Keratinocyte (primary cell): ENCODE results near the gene RELL1. TPM values are rescaled to one million over a fixed set of nuclear protein-coding genes. Genes with fewer than 3 reads are reported as not detected.

Experiments
- DNase-seq: peaks from one replicate; pipeline ENCODE4 v3.0.0-alpha.2; 2011; ENCODE audit warnings: low read depth, missing footprints, low spot score
- FAIRE-seq: peaks from 2 replicates; lab custom pipeline; 2011; peaks lifted over from hg19 to GRCh38; lab: Jason Lieb, UNC
- H2AFZ ChIP-seq: 2 replicates; pipeline ENCODE4 v1.6.0; 2012; ENCODE audit warnings: low read length, control low read depth, inconsistent platforms; ENCODE audit not compliant: control insufficient read depth
- H3K27ac ChIP-seq: 2 replicates; pipeline ENCODE4 v1.5.1; 2011; ENCODE audit warnings: low read length; ENCODE audit not compliant: control insufficient read depth, insufficient read depth
- H3K27me3 ChIP-seq: 3 replicates; pipeline ENCODE4 v1.6.0; 2011; ENCODE audit warnings: low read length; ENCODE audit not compliant: control insufficient read depth, insufficient read depth; ENCODE audit errors: extremely low read depth
- H3K36me3 ChIP-seq, 2 experiments: 2 replicates in 1 of 2; 3 replicates in 1 of 2; pipeline ENCODE4 v1.5.1; 2011; ENCODE audit warnings: low read length in 2 of 2, mild to moderate bottlenecking in 1 of 2; ENCODE audit not compliant: control insufficient read depth in 2 of 2, insufficient read depth in 2 of 2; ENCODE audit errors: extremely low read depth in 1 of 2
- H3K4me1 ChIP-seq: 3 replicates; pipeline ENCODE4 v1.5.1; 2011; ENCODE audit warnings: low read length; ENCODE audit not compliant: control insufficient read depth, insufficient read depth; ENCODE audit errors: extremely low read depth
- H3K4me2 ChIP-seq: 3 replicates; pipeline ENCODE4 v1.6.0; 2011; ENCODE audit warnings: low read depth, low read length; ENCODE audit not compliant: control insufficient read depth, insufficient read depth; ENCODE audit errors: extremely low read depth
- H3K4me3 ChIP-seq, 3 experiments: fragments of 200-600 bp in 1 of 3; sonication (generic) in 1 of 3; 2 replicates in 2 of 3; 3 replicates in 1 of 3; pipeline ENCODE4 v1.5.1; 2011 to 2016; ENCODE audit warnings: low read length in 3 of 3, mild to moderate bottlenecking in 3 of 3, control low read depth in 2 of 3, inconsistent platforms in 1 of 3, low read depth in 1 of 3, mixed read lengths in 1 of 3, mixed run types in 1 of 3, moderate library complexity in 1 of 3; ENCODE audit not compliant: control insufficient read depth in 2 of 3, insufficient read depth in 2 of 3; ENCODE audit errors: extremely low read depth in 1 of 3
- H3K79me2 ChIP-seq: 2 replicates; pipeline ENCODE4 v1.6.0; 2012; ENCODE audit warnings: low read length; ENCODE audit not compliant: control insufficient read depth, insufficient read depth
- H3K9ac ChIP-seq: 3 replicates; pipeline ENCODE4 v1.6.0; 2011; ENCODE audit warnings: low read length; ENCODE audit not compliant: control insufficient read depth, insufficient read depth; ENCODE audit errors: extremely low read depth
- H3K9me1 ChIP-seq: 3 replicates; pipeline ENCODE4 v1.6.0; 2011; ENCODE audit warnings: low read length; ENCODE audit not compliant: control insufficient read depth, insufficient read depth; ENCODE audit errors: extremely low read depth
- H3K9me3 ChIP-seq: 2 replicates; pipeline ENCODE4 v1.5.1; 2012; ENCODE audit warnings: low read depth, low read length; ENCODE audit not compliant: control insufficient read depth
- H4K20me1 ChIP-seq: 3 replicates; pipeline ENCODE4 v1.6.0; 2011; ENCODE audit warnings: low read length; ENCODE audit not compliant: control insufficient read depth, insufficient read depth; ENCODE audit errors: extremely low read depth
- CTCF ChIP-seq, 3 experiments: IDR thresholded peaks in 1 of 3; conservative IDR thresholded peaks in 1 of 3; optimal IDR thresholded peaks in 1 of 3; 2 replicates in 2 of 3; 3 replicates in 1 of 3; pipeline versions ENCODE3 to v1.5.1; 2011; ENCODE audit warnings: low read length in 3 of 3, mild to moderate bottlenecking in 3 of 3, moderate library complexity in 2 of 3, control low read depth in 1 of 3, inconsistent platforms in 1 of 3; ENCODE audit not compliant: insufficient read depth in 2 of 3; ENCODE audit errors: extremely low read depth in 1 of 3
- EZH2 ChIP-seq: IDR thresholded peaks from one replicate; pipeline ENCODE4 v1.6.1; 2012; ENCODE audit warnings: inconsistent platforms, mild to moderate bottlenecking, low read length, moderate library complexity
- dilution Hi-C: fragments of 300-500 bp; cut with MboI; formaldehyde crosslinking; loops from one replicate; pipeline ENCODE4 v1.7.0; 2020; ENCODE audit warnings: low sequenced_read_pairs; ENCODE audit not compliant: extremely low pct_ligation_motif_present
- polyA plus RNA-seq, 5 experiments: library from polyadenylated mRNA; depleted of rRNA in 3 of 5; stranded (reverse) in 3 of 5; stranded (forward) in 1 of 5; unstranded in 1 of 5; fragments of >200 nt; gene quantifications; 1 replicate in 1 of 5; 2 replicates in 3 of 5; 3 replicates in 1 of 5; pipeline versions ENCODE4 v1.2.1 to v1.2.3, GENCODE V29; 2011 to 2012; ENCODE audit warnings: missing spikeins in 2 of 5, low read depth in 1 of 5, low replicate concordance in 1 of 5

The RELL1 gene
- polyA plus RNA-seq, 1 donor (not counting 4 experiments of a cell fraction or from before 2014, with no cell fraction given) = 9.3 TPM

- no peak overlapping the region for H3K9ac ChIP-seq
- no peak for FAIRE-seq
- no peaks in the 10 kb centered on the region for H3K27me3 ChIP-seq
- no peaks in the 10 kb centered on the region for H3K9me3 ChIP-seq
- no peak for DNase-seq
- TF ChIP-seq CTCF (optimal IDR thresholded peaks at IDR 0.05 in 1 of 3, IDR thresholded peaks at IDR 0.05 in 1 of 3, conservative IDR thresholded peaks at IDR 0.05 in 1 of 3; ENCODE audit: extremely low read depth in 1 of 3, insufficient read depth in 2 of 3, low read length in 3 of 3) (no peak), EZH2 (no peak)
- dilution Hi-C loops = no loop called here
- no peak overlapping the region for H2AFZ ChIP-seq
- no peaks in the 10 kb centered on the region for H3K4me1 ChIP-seq
- H3K27ac ChIP-seq = no peak overlapping the region
- no peak overlapping the region for H3K4me3 ChIP-seq
- no peaks in the 10 kb centered on the region for H4K20me1 ChIP-seq
- no peaks in the 10 kb centered on the region for H3K9me1 ChIP-seq
- H3K36me3 ChIP-seq = peaks cover 0 to 3% of the 10 kb centered on the region in 2 experiments
- H3K4me2 ChIP-seq = no peak overlapping the region
- H3K79me2 ChIP-seq = no peaks in the 10 kb centered on the region
Measured at GRCh38 chr4:37609626-37610025, 76.5 kb downstream of the RELL1 start.

- dilution Hi-C loops = no loop called here
- H3K4me2 ChIP-seq = no peak overlapping the region
- TF ChIP-seq EZH2 (no peak), CTCF (optimal IDR thresholded peaks at IDR 0.05 in 1 of 3, IDR thresholded peaks at IDR 0.05 in 1 of 3, conservative IDR thresholded peaks at IDR 0.05 in 1 of 3; ENCODE audit: extremely low read depth in 1 of 3, insufficient read depth in 2 of 3, low read length in 3 of 3) (no peak)
Measured at GRCh38 chr4:37607018-37607417, 79.2 kb downstream of the RELL1 start.

More at GRCh38 chr4:37607018-37607417, 79.2 kb downstream of the RELL1 start:
- Histone ChIP-seq H4K20me1 (no peaks in the 10 kb centered on the region), H2AFZ (no peak overlapping the region), H3K27ac (no peak overlapping the region), H3K79me2 (no peaks in the 10 kb centered on the region), H3K9me3 (no peaks in the 10 kb centered on the region), H3K9me1 (no peaks in the 10 kb centered on the region), H3K9ac (no peak overlapping the region), H3K4me3 (no peak overlapping the region), H3K4me1 (peaks cover 4% of the 10 kb centered on the region), H3K36me3 (no peaks in the 10 kb centered on the region), H3K27me3 (no peaks in the 10 kb centered on the region)
- FAIRE-seq = no peak
- DNase-seq = no peak
